ENCODE measurements around the gene MATR3.

MATR3 gene

DNA sequence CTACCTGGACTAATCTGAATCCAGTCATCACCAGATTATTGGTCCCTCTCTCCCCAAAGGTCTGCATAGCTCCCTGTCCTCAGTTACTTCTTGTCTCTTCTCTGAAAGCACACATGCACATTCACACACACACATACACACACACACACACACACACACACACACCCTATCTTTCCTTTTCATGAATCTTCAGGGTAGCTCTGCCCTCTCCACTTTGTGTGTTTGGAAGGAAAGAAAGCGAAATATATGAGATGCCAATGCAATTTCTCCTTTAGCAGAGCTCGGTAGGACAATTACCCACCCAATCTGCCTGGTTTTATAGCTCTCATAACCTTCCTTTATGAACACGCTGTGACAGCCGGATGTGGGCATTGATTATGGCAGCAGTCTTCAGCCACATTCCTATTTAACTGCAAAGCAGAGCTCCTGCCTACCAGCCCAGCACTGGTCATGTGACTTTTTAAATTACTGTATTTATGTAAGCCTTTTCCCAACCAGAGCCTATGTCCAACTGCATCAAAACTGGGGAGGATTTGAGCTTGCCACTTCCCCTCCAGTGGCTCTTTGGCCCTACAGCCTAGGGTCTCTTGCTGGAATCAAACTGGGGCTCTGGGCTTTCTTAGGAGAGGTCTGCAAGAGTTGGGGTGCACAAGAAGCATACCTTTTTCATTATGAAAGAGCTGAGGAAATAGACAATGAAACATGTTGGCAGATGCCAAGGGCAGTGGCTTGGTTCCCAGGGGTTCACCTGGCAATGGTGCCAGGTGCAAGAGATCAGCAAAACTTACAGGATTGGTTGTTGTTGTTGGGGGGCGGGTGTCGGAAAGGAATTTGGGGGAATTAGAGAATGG, 20.8 kb upstream of the MATR3 start:
- no peak for DNase-seq

DNA sequence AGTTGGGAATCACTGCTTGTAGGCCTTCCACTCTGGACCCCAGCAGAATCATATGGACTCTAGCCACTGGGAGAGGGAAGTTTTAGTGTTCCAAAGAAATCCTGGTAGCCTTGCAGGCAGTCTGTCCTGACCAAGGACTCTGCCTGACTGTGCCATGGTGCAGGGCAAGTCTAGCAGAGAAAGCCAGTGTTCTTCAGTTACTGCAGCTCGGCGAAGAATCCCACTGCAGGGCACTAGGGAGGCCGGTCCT, 20.3 kb upstream of the MATR3 start:
- DNase-seq, result no peak

DNA sequence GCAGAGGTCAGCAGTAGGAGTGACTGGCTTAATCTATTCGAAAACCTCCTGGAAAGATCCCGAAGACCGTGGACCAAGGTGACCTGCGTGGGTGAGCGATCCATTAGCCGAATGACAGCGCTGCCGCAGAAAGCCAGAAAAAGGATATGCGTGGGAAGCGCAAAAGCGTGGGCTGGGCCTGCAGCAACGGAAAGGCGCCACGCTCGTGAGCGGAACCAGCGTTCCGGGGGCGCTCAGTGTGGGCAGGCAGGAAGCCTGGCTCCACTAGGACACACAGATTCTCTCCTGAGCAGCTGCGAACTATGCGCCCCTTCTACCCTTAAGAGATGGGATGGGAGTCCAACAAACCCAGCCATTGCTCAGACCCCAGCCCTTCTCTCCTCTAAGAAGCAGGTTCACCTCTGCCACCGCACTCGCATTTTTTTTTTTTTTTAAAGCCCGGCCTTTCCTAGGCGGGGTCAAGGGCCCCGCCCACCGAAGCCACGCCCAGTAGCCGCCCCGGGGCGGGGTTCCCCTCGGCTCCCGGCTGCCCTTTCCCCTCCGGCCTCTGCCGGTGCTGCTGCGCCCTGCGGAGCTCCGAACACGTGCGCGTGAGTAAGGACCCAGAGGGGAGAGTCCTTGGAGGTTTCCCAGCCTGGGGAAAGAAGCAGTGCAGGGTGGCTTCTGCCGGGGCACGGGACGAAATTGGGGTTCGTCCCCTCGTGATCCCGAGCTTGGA, 19.8 kb upstream of the MATR3 start:
- peak; percentile 87 for DNase-seq

DNA sequence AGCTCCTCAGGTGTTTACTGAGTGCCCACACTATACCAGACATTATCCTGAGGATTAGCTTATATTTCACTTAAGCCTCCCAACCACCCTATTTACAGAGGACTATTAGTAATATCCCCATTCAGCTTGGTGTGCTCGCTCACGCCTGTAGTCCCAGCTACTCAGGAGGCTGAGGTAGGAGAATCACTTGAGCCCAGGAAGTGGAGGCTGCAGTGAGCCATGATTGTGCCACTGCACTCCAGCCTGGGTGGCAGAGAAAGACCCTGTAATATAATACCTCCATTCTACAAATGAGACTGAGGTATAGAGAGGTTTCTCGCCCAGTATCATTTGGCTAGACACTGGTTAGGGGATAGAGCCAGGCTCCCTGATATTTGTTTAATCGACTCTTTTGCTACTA, 18.0 kb upstream of the MATR3 start:
- DNase-seq, result no peak

DNA sequence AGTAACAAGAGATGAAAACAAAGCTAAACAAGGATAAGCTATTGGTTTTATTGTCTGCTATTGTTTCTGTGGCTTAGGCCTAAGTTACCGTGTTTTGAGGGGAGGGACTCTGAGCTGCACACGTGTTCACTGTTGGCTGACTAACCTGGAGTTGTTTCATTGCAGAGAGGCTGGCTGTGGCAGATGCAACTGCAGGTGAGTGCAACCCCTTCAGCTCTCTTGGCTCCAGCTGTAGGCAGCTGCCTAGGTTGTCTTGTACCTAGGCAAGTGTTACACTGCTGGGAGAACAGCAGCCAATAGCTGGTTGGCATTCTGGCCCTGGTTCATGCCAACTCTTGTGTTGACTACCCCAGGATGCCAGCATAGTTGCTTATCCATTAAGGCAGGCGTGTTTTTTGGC, 17.6 kb upstream of the MATR3 start:
- no peak for DNase-seq

DNA sequence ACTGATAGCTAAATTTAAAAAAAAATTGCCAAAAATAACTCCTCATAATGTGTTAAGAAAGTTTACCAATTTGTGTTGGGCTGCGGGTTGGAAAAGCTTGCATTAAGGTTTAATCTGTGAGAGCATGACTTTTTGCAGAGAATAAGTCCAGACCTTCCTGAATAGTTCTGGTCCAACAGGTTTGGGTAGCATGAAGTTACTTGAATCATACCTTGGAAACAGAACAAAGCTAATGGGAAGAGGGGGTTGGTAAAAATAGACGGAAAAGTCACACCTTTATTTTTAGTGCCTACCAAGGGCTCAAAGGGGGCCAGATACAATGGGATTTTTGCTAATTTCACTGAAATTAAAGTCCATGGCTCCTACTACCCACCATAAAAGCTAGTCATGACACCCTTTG, 17.1 kb upstream of the MATR3 start:
- no peak for DNase-seq

DNA sequence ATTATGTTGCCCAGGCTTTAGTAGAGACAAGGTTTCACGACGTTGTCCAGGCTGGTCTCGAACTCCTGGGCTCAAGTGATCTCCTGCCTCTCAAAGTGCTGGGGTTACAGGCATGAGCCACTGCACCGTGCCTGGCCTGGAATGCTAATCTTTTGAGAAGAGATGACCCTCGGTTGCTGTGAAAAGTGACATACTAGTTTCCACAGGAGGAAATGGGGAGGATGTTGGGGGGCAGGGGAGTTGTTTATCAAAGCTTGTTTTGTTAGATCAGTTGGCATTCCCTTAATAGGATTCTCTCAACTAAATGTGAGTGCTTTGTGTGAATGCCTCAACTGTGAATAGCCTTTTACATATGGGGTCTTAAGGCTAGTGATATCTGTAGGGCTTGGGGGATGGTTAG, 16.4 kb upstream of the MATR3 start:
- no peak for DNase-seq

DNA sequence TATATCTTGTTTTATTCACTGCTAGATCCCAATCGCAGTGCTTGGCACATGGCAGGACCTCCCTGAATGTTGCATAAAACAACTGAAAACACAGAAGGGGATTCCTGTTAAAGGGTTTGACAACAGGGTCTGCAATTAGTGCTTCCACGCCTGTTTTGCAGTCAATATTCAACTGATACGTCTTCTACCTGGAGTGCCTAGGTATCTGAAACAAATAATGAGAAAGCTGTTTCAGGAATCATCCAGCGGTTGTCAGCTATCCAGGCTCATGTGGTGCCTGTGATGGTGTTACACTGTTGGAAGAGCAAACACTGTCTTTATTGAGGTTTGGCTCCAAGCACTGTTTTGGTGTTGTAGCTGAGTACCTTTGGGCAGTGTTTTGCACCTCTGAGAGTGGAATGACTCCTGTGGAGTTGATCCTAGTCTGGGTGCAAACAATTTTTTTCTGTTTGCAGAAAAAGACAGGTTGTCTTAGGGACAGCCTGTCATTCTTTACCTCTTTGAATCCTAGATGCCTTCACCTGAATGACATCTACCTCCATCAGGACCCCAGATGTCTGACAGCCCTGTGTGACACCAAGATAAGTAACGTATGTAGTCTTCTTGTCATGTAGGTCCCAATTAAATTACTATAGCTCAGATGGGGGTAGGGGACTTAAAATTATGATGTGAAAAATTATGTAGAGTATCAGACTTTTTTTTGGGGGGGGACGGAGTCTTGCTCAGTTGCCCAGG, 14.8 kb upstream of the MATR3 start:
- DNase-seq, result no peak

DNA sequence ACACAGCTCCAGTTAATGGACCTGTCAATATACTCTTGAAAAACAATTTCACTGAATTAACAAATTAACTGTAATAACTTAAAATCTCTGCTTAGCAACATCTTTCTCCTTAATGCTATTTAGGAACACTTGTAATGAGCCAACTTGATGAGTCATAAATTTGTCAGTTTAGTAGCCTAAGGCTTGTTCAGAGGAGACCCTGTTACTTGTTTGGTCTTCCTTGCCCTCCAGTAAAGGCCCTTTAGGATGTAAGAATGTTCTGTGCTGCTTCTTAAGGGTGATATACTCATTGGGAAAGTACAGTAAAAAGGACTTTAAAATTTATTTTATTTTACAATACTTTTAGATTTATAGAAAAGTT, 11.4 kb upstream of the MATR3 start:
- DNase-seq, result no peak

DNA sequence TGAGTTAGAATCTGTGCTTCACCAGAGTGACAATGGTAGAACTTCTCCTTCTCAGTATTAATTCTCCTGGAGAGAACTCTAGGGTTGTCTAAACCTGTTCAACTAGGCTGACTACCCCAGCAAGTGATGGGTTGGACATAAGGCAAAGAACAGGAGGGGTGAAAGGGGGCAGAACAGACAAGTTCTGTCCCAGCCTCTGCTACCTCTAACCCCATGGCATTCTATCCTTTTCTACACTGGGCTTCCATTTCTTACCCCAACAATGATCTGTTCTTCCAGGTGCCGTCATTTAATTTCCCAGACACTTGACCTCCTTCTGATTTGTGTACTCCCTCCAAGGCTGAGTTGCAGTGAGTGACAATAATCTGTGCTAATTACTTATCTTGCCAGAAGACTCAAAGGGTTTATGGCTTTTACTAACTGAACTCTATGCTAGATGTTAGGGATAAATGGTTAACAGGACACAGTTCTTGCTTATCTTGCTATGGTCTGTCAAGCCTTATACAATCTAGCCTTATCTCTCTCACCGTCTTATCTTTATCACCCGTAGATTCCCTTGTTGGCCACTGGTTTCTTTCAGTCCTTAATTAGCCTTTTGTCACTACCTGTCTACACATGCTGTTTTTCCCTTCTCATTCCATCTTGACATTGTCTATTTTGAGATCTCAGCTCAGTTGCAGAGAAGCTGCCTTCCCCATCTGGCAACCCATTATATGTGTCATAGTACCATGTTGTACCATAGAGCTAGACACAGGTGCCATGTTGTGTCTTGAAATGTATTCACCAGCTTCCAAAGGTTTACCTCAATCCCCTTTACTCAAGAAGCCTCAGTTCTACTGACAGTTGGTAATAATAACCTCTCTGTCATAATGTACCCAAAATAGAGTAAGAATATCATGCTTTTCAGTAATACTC, 10.0 kb upstream of the MATR3 start:
- DNase-seq, result no peak

DNA sequence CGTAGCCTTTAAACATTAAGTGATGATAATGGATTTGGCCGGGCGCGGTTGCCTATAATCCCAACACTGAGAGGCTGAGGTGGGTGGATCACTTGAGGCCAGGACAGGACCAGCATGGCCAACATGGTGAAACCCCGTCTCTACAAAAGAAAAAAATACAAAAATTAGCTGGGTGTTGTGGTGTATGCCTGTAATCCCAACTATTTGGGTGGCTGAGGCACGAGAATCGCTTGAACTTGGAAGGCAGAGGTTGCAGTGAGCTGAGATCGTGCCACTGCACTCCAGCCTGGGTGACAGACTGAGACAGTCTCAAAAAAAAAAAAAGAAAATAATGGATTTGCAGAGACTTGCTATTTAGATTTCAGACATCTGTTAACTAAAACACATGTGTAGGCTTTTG, 9.2 kb upstream of the MATR3 start:
- DNase-seq, result no peak

DNA sequence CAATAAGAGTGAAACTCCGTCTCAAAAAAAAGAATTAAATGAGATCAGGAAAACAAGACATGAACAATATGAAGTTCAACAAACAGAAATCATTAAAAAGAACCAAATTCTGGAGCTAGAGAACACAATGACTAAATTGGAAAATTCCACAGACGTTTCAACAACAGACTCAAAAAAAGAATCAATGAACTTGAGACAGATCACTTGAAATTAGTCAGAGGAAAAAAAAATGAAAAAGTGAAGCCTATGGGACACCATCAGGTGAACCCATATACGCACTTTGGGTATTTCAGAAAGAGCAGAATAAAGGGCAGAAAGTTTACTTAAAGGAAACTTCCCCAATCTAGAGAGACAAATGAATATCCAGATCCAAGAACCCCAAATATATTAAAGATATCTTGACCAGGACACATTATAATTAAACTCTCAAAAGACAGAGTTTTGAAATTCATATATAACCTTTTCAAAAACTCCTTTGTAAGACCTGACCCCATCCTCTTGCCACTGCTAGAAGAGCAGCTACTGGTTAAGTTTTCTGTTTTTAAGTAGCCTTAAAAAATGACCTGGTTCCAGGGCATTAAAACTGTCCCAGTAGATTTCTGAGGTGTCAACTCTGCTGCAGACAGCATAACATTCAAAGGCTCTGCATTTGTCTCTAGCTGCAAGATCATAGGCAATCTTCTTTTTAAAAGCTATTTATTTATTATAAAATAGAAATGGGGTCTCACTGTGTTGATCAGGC, 7.7 kb upstream of the MATR3 start:
- no peak for DNase-seq

DNA sequence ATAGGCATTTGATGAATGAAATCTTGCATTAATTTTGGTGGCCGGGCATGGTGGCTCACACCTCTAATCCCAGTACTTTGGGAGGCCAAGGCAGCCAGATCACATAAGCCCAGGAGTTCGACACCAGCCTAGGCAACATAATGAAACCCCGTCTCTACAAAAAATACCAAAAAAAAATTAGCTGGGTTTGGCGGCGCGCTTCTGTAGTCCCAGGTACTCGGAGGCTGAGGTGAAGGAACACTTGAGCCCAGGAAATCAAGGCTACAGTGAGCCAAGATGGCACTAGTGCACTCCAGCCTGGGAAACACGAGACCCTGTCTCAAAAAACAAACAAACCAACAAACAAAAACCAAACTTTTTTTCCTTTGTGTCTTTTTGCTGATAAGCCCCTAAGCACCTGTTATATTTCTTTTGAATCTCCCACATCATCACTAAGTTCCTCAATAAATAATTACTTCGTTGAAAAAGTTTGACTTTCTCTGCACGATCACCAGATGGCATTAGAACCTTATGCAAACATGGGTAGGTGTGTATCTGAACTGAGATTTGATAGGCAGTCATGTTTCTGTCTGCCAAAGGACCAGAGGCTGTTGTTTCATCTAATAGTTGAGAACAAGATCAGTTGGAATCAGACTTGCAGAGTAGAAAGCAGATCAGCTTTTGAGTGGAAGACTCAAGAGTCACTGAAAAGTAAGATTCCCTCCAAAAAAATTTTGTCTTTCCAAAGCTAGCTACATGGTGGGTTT, 5.5 kb upstream of the MATR3 start:
- no peak for DNase-seq

DNA sequence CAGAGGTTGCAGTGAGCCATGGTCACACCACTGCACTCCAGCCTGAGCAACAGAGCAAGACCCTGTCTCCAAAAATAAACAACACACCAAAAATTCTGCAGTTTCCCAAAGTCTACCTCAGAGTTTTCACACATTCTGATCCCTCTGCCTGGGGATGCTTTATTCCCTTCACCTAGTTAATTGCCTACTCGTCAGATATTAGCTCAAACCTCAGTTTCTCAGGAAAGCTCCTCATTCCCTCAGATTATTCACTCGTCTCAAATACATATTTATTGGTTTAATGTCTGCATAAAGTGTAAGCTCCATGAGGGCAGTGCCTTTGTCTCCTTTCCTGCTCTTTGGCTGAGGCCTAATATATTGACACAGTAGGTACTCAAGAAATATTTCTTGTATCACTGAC, 2.5 kb upstream of the MATR3 start:
- no peak for DNase-seq

DNA sequence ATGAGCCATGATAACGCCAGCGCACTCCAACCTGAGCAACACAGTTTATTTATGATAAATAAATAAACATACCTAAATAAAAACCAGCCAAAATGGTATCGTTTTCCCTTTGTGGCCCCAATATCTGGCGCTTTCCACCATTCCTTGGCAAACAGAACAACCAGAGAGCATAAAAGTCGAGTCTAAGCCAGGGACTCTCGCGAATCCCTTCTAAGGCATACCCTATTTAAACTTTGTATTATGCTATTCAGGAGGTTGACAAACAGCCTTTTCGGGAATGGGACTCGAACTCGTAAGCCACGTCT, 386 bp upstream of the MATR3 start:
- no peak for DNase-seq

DNA sequence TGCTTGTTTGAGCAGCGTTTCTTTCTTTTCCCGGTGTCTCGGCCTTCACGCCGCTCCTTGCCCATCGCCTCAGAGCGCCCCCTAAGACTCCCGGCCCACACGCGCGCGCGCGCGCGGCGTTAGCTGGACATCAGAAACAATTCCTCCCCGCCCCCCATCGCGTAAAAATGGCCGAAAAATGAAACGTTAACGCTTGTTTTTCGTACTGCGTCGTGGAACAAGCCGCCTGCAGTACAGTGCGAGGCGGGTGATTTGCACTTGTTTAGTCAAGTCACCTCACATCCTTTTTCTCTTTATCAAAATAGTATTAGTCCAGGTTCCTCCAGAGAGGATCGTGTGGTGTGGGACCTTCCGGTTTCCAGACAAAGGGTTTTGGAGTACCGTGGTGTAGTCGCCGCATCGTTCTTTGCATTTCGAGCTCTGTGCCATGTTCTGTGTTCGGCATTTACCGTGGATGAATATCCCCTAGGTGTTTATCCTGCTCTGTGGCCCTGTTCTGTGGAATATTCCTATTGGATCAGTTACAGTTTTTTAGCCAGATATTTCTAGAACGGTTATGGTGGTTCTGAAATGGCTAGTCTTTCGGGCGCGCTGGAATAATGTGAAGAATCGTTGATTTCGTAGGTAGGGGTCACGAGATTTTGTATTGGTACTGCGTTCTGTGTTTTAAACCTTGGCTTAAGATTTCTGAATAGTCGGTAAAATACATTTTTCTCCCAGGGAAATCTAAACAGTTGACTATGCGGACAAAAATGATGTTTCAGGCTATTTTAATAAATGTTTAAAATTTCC, 1.0 kb downstream of the MATR3 start:
- peak; percentile 49 for DNase-seq

DNA sequence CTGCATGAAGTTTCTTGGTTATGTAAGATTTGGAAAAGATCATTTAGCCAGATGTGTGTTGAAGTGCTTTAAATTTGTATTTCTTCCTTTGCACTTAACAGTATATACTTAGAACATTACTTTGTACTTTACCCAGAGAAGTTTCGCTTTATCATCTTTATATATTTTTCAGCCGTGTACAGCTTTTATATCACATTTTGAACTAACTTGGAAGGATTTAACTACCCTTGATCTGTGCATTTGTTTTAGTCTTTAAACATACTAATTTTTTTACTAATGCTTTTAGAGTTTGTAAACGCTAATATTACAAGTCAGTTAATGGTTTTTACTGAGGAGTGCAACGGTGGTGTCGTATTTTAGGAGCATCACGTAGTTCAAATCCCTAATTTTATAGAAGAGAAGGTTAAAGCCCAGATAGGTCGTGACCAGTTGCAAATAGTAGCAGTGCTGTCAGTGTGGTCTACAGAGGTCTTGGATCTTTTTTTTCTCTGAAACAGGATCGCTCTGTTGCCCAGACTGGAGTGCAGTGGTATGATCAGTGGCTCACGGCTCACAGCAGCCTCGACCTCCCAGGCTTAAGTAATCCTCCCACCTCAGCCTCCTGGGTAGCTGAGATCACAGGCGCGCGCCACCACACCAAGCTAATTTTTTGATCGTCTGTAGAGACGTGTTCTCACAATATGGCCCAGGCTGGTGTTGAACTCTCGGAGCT, 2.0 kb downstream of the MATR3 start:
- DNase-seq, result no peak

DNA sequence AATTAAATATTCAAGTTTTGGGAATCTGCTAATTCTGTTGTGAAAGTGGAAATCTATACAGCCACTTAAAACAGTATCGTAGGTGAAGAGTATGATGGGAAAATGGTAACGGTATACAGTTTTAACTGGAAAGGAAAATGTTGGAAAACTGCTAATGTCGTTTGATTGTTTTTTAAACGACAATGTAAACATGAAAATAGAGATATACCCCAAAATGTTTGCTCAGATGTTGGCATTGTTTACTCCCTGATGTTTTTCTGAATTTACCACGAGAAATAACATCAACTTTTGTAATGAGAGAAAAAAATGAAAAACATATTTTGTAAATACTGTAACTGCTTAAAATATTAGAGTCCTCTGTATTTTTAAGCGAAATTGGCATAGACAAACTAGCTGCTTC, 2.7 kb downstream of the MATR3 start:
- DNase-seq, result no peak

DNA sequence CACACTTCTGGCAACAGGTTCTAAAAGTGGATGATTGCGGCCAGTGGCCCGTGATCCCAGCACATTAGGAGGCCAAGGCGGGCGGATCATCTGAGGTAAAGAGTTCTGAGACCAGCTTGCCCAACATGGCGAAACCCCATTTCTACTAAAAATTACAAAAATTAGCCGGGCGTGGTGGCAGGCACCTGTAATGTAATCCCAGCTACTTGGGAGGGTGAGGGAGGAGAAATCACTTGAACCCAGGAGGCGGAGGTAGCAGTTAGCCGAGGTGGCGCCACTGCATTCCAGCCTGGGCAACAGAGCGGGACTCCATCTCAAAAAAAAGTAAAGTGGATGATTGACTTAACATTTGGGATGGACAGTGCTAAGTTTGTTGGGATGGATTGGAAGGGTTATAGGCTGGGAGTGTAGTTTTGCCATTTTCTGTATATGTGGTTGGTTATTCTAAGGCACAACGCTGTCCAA, 3.4 kb downstream of the MATR3 start:
- DNase-seq, result no peak

DNA sequence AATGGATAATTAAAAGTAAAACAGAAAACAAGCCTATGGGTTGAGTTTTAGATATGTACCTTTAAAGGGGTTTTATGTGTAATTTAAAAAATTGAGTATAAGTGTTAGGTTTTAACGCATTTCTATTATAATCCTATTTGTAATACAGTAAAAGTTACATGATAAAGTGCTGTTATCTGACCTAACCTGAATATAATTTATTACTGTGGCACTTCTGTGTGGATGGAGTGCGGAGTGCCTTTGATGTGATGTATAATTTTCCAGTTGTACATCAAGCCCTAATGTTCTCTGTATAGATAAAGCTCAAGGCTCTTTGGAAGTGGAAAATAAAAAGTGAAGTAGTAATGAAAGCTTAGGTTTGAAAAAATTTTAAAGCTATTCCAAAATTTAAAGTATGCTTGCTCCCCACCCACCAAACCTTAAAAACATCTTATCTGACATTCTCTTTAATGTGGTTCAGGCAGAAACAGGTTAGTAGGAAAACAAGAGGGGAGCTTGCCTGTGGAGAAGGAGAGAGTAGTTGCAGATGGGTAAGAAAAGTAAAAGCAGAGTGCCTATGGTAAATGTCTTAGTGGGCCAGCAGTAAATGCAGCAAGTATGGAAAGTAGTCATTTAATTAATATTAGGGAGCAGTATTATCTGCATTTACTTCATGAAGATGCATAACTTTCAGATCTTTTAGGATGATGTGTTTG, 4.0 kb downstream of the MATR3 start:
- DNase-seq, result no peak

Measured in stimulated activated CD4-positive, alpha-beta T cell treated with anti-CD3 and anti-CD28 coated beads, Interleukin-4, amount 100 ng/mL, for 1 hour (primary cell).